Activated naive CD4-positive, alpha-beta T cell treated with anti-CD3 and anti-CD28 coated beads, Interleukin-2, amount 50 U/mL, for 24 hours (primary cell): ENCODE measurements around the gene EMP2.

Source experiments
- H3K27ac Mint-ChIP-seq: one replicate; pipeline ENCODE4 v1.8.0; 2021; ENCODE audit warnings: mild to moderate bottlenecking, mixed read lengths
- H3K27me3 Mint-ChIP-seq: one replicate; pipeline ENCODE4 v1.8.0; 2021; ENCODE audit warnings: mixed read lengths
- H3K36me3 Mint-ChIP-seq: one replicate; pipeline ENCODE4 v1.8.0; 2021; ENCODE audit warnings: mixed read lengths
- H3K4me1 Mint-ChIP-seq: one replicate; pipeline ENCODE4 v1.8.0; 2021; ENCODE audit warnings: mixed read lengths
- H3K4me3 Mint-ChIP-seq: one replicate; pipeline ENCODE4 v1.8.0; 2021; ENCODE audit warnings: mild to moderate bottlenecking, mixed read lengths
- H3K9me3 Mint-ChIP-seq: one replicate; pipeline ENCODE4 v1.8.0; 2021; ENCODE audit warnings: mixed read lengths

Gene EMP2

DNA sequence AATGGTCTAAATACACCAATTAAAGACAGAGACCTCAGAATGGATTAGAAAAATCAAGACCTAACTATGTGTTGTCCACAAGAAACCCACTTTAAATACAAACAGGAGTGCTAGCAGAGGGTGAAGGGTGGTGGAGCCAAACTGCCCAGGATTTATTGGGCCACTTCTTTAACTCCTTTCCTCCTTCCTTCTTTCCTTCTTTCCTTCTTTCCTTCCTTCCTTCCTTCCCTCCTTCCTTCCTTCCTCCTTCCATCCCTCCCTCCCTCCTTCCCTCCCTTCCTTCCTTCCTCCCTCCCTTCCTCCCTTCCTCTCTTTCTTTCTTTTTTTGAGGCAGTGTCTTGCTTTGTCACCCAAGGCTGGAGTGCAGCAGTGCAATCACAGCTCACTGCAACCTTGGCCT lies 34.3 kb upstream of the EMP2 start:
- Mint-ChIP-seq H3K4me3 (no peak overlapping the region), H3K27me3 (peaks cover 5% of the 10 kb centered on the region), H3K27ac (no peak overlapping the region), H3K9me3 (no peaks in the 10 kb centered on the region), H3K36me3 (no peaks in the 10 kb centered on the region), H3K4me1 (no peaks in the 10 kb centered on the region)

DNA sequence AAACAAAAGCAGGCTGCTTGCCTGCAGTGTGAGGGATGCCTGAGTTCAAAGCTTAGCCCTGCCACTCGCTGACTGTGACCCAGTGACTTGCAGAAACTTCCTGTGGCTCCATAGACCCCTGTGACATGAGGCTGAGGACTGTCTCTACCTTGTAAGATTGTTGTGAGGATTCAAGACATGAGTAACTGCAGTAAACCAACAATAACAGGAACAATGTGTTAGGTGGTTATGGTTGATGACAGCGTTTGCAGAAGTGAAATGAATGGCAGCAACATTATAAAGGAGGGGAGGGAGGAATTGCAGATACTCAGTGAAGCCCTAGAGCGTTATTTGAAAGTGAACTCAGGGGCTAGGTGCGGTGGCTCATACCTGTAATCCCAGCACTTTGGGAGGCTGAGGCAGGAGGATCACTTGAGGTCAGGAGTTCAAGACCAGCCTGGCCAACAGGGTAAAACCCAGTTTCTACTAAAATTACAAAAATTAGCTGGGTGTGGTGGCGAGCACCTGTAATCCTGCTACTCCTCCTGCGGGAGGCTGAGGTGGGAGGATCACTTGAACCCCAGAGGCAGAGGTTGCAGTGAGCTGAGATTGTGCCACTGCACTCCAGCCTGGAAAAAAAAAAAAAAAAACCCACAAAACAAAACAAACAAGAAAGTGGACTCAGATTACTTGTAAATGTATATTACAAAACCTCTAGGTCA lies 33.5 kb upstream of the EMP2 start:
- Mint-ChIP-seq H3K4me3 (no peak overlapping the region), H3K4me1 (no peaks in the 10 kb centered on the region), H3K27ac (no peak overlapping the region), H3K36me3 (no peaks in the 10 kb centered on the region), H3K27me3 (peaks cover 4% of the 10 kb centered on the region), H3K9me3 (no peaks in the 10 kb centered on the region)

DNA sequence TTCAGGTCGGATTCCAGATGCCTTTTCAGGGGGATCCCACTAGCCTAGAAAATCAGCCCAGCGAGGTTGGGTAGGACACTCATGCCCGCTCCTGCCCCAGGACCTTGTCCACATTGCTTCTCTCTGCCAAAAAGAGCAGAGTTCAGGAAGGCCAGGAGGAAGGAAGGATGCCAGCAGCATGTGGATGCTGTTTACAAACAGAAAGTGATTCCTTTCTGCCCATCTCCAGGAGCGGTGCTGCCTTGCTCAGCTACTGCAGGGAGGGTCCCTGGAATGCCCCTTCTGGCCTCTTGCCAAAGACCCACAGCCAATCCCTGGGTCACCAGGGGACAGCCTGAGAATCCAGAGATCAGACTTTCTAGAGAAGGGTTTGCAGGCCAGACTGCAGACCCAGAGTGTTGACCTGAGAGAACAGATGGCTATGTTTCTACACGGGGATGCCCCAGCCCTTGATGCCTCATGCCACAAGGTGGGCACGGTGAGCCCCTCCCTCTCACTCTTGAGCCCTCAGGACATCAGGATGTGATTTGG lies 32.3 kb upstream of the EMP2 start:
- Mint-ChIP-seq H3K27me3 (no peaks in the 10 kb centered on the region), H3K4me1 (no peaks in the 10 kb centered on the region), H3K9me3 (no peaks in the 10 kb centered on the region), H3K36me3 (no peaks in the 10 kb centered on the region), H3K4me3 (no peak overlapping the region), H3K27ac (no peak overlapping the region)

DNA sequence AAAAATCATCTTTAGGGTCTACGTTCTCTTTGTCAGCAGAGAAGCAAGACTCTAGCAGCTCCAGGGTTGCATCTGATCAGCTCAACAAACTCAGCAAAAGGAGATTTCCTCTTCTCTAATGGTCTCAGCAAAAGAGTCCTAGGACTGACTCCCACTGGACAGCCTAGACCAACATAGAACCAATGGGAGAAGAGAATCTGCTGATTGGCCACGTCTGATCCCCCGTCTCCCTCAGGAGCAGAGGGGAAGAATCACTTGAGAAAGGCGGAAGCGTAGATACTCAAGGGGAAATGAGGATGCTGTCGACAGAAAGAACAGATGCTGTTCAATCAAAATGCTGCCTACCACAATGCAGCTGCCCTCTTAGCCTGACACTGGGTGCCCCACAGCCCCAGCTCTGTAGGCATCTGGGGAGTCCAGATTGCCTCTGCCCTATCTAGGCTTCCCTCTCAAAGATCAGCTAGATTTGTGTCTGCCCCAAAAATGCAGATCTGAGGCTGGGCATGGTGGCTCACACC lies 31.5 kb upstream of the EMP2 start:
- H3K36me3 Mint-ChIP-seq, result no peaks in the 10 kb centered on the region
- H3K4me3 Mint-ChIP-seq, result no peak overlapping the region
- H3K9me3 Mint-ChIP-seq, result no peaks in the 10 kb centered on the region

DNA sequence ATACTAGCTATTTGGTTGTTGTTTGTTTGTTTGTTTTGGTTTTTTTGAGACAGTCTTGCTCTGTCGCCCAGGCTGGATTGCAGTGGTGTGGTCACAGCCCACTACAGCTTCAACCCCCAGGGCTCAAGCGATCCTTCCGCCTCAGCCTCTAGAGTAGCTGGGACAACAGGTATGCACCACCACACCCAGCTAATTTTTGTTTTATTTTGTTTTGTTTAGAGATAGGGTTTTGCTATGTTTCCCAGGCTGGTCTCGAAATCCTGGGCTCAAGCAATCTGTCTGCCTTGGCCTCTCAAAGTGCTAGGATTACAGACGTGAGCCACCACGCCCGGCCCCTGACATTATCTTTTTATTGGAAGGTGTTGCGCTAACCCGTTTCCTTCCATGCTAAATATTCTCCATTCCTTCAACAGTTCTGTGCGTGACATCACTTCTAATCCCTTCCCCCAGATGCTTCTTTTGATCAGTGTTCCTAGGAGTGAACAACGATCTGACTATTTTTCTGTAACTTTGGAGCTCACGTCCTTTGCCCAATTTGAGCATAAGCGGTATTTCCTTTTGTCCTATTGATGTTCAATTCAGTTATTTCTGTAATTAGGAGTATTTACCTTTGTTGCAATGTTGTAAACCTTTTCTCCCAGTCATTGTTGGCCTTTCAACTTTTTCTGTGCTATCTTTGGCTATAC lies 30.2 kb upstream of the EMP2 start:
- Mint-ChIP-seq H3K36me3 (no peaks in the 10 kb centered on the region), H3K27me3 (peaks cover 1% of the 10 kb centered on the region), H3K4me1 (no peaks in the 10 kb centered on the region), H3K4me3 (no peak overlapping the region), H3K9me3 (no peaks in the 10 kb centered on the region), H3K27ac (no peak overlapping the region)

More for the DNA sequence above, 31.5 kb upstream of the EMP2 start:
- no peaks in the 10 kb centered on the region for H3K27me3 Mint-ChIP-seq
- H3K4me1 Mint-ChIP-seq, result no peaks in the 10 kb centered on the region
- no peak overlapping the region for H3K27ac Mint-ChIP-seq

DNA sequence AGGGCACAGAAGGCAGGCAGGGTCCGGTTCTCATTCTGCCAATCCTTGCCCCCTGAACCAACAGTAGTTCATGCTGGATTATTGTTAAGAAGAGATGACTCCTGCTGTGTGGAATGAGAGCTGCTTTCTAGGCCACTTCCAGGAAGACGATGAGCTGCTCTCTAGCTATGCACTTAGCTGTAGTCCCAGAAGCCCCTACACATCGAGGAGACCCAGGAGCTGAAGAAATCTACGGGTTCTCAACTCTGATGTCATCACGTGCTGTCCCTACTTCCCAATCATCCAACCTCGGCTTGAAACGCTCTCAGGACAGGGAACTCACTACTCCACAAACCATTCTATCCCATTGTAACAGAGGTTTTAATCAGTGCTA lies 29.0 kb upstream of the EMP2 start:
- Mint-ChIP-seq H3K4me3 (no peak overlapping the region), H3K27me3 (peaks cover 1% of the 10 kb centered on the region), H3K9me3 (no peaks in the 10 kb centered on the region), H3K4me1 (no peaks in the 10 kb centered on the region), H3K36me3 (no peaks in the 10 kb centered on the region), H3K27ac (no peak overlapping the region)

DNA sequence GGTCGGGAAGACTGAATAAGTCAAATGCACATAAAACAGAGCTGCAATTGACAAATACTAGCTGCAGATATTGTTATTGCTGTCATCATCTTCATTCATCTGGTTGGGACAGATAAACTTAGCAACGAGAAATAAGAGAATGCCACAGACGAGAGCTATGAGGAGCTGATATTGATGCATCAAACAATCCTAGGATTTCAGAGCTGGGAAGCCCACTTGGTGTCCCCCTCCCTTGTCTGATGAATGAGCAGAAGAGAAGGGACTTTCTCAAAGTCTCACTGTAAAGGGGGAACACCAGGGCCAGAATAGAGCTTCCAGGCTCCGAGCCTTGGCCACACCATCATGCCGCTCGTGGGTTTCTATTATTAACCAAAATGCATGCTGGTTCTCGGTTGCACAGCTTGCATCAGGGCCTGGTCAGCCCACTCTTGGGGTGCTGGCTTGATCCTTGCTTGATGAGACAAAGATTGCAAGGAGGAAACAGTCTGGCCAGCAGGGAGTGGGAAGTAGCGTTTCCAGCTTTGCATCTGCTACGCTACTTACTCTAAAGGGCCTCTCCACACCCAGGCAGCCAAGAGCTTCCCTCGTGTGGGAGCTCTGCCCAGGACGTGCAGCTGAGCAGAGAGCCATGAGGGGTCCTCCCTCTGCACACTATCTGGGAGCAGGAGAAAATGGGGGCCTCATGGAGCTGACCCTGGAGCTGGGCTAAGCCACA lies 28.4 kb upstream of the EMP2 start:
- Mint-ChIP-seq H3K36me3 (no peaks in the 10 kb centered on the region), H3K4me3 (no peak overlapping the region), H3K27ac (no peak overlapping the region), H3K9me3 (no peaks in the 10 kb centered on the region), H3K4me1 (no peaks in the 10 kb centered on the region), H3K27me3 (peaks cover 1% of the 10 kb centered on the region)

DNA sequence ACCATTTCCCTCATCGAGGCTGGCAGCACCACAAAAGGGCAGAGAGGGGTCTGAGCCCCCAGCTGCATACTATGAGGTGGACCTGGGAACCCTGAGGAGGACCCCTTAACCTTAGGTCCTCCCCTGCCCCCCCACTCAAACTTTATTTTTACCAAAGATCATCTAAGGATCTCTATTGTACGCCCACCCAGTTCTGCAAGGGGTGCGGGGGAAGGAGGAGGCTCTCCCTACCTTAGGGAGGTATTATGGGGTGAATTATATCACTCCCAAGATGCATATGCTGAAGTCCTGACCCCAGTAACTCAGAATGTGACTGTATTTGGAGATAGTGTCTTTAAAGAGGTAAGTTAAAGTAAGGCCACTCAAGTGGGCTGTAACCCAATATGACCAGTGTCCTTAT lies 26.8 kb upstream of the EMP2 start:
- Mint-ChIP-seq H3K4me3 (no peak overlapping the region), H3K4me1 (no peaks in the 10 kb centered on the region), H3K9me3 (no peaks in the 10 kb centered on the region), H3K27ac (no peak overlapping the region), H3K27me3 (peaks cover 1% of the 10 kb centered on the region), H3K36me3 (no peaks in the 10 kb centered on the region)

DNA sequence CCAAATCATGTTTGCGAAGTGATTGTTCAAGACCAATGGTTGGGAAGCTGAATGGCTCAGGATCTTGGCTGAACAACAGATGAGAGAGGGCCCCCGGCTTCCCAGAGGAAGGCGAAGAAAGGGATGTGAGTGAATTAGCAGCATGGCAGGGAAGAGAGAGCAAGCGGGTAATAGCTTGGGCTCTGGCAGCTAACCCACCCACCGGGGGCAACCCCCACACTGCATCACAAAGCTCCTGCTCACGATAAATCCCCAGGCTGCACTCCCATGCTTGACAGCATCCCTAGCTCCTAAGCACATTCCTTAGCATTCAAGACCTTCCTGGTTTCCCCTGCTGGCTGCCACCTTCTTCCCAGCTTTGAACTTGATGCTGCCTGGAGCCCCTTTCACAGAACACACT lies 26.2 kb upstream of the EMP2 start:
- no peak overlapping the region for H3K4me3 Mint-ChIP-seq

DNA sequence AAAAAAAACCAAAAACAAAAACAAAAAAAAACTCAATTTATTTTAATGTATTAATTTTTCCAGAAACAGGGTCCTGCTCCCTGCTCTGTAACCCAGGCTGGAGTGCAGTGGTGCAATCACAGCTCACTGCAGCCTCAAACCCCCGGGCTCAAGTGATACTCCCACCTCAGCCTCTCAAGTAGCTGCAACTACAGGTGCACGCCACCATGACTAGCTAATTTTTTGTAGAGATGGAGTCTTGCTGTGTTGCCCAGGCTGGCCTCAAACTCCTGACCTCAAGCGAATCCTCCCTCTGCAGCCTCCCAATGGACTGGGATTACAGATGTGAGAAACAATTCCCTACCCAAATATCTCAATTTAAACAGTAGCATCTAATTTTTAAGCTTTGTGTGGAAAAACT lies 25.2 kb upstream of the EMP2 start:
- no peaks in the 10 kb centered on the region for H3K36me3 Mint-ChIP-seq
- no peaks in the 10 kb centered on the region for H3K9me3 Mint-ChIP-seq
- no peak overlapping the region for H3K27ac Mint-ChIP-seq
- H3K4me1 Mint-ChIP-seq, result no peaks in the 10 kb centered on the region
- H3K4me3 Mint-ChIP-seq, result no peak overlapping the region
- peaks cover 1% of the 10 kb centered on the region for H3K27me3 Mint-ChIP-seq

More for the DNA sequence above, 26.2 kb upstream of the EMP2 start:
- no peaks in the 10 kb centered on the region for H3K9me3 Mint-ChIP-seq
- H3K36me3 Mint-ChIP-seq, result no peaks in the 10 kb centered on the region
- H3K4me1 Mint-ChIP-seq, result no peaks in the 10 kb centered on the region
- H3K27ac Mint-ChIP-seq, result no peak overlapping the region
- peaks cover 1% of the 10 kb centered on the region for H3K27me3 Mint-ChIP-seq

DNA sequence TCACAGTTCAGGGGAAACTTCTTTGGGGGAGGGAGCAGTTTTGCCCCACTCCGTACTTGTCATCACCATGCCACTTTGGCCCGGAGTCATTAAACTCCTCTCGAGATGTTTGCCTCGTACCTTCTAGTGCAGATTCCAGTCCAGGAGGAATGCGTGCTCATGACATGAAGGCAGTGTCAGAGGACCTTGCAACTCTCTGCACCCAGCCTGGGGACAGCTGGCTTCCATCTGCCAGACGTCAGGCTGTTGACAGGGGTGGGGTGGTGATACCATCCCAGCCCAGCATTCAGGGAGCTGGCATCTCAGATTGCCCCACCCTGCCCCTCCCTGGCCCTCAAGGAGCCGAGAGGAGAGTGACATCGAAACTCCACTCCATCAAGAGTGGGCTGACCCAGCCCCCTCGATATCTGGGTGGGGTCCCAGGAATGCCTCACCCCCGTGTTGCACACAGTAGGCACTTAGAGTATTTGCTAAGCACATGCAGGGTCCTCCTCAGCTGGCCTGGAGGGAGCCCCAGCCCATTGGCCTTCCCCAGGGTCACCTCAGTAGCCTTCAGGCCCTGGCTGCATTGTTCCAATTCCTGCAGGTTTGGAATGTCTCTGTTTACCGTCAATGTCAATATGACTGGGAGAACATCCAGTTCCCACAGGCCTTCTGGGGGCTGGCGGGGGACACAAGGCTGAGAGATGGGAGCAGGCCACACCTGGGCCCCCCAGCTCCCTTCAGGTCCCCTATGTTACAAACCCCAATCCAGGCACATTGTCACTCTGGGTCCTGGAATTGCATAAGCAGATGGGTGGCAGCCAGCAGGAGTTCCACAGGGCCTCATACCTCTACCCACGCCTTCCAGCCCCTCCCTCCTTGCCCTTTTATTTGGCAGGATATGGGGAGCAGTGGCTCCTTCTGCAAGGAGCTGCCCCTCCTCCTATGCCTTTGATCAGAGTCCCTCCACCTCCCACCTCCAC lies 21.3 kb upstream of the EMP2 start:
- no peaks in the 10 kb centered on the region for H3K9me3 Mint-ChIP-seq
- peaks cover 5% of the 10 kb centered on the region for H3K27me3 Mint-ChIP-seq
- no peaks in the 10 kb centered on the region for H3K4me1 Mint-ChIP-seq
- no peak overlapping the region for H3K4me3 Mint-ChIP-seq
- H3K36me3 Mint-ChIP-seq, result no peaks in the 10 kb centered on the region
- no peak overlapping the region for H3K27ac Mint-ChIP-seq

DNA sequence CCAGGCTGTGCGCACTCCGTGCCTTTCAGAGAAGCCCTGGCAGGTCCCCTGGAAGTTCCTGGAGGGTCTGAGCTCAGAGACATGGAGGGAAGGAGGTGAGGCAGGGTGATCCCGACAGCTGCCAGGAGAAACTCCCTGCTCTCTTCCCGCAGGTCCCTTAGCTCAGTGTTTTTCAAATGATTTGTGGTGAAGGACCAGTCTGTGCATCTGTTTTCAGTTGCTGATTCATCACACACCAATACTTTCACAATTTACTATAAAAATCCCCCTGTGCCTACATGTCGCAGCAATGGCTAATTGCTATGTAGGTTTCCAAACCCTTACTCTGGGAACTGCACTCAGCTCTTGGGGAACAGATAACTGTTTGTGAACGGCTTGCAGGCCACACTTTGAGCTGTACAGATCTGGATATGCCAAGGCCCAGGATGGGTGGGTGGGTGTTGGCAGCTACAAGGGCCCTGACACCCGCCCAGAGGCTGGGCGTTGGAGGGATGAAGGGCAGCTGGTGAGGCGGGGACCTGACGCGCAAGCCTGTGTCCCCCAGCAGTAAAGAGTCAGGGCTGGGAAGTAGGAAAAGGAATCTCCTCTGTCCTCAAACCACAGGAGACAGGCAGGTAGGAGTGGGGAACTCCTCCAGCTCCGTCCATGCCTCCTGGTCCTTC lies 20.5 kb upstream of the EMP2 start:
- H3K4me1 Mint-ChIP-seq, result no peaks in the 10 kb centered on the region
- H3K9me3 Mint-ChIP-seq, result no peaks in the 10 kb centered on the region
- peaks cover 4% of the 10 kb centered on the region for H3K27me3 Mint-ChIP-seq
- no peak overlapping the region for H3K27ac Mint-ChIP-seq
- H3K36me3 Mint-ChIP-seq, result no peaks in the 10 kb centered on the region
- no peak overlapping the region for H3K4me3 Mint-ChIP-seq

DNA sequence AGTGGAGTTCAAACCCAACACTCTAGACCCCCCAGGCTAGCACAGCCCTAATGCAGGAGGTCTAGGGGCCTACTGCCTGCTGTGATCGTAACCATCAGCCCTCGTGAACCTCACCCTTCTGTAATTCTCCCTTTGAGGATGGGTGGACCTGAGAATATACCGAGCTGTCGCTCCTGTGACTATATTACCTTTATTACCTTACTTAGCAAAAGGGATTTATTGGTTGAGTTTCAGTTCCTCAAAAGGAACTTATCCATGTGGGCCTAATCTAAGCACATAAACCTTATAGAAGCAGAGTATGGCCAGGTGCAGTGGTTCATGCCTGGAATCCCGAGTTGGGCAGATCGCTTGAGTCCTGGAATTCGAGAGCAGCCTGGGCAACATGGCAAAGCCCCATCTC lies 19.2 kb upstream of the EMP2 start:
- H3K4me1 Mint-ChIP-seq, result no peaks in the 10 kb centered on the region
- peaks cover 4% of the 10 kb centered on the region for H3K27me3 Mint-ChIP-seq
- no peak overlapping the region for H3K27ac Mint-ChIP-seq
- H3K36me3 Mint-ChIP-seq, result no peaks in the 10 kb centered on the region
- H3K9me3 Mint-ChIP-seq, result no peaks in the 10 kb centered on the region
- H3K4me3 Mint-ChIP-seq, result no peak overlapping the region

DNA sequence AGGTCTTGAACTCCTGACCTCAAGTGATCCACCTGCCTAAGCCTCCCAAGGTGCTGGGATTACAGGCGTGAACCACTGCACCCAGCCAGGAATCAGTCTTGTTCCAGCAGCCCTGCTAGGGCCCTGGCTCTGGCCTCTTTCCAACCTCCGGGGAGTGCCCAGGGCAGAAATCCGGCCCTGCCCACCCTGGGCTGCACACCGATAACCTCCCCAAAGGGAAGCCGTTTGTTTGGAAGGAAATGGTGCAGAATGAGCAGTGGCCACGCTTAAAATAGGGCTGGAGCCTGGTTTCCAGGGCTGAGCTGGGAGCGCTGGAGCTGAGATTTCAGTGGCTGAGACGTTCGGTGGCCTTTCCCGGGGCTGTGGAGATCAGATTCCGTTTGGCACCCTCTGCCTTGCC lies 17.8 kb upstream of the EMP2 start:
- peaks cover 4% of the 10 kb centered on the region for H3K27me3 Mint-ChIP-seq

More for the DNA sequence above, 17.8 kb upstream of the EMP2 start:
- Mint-ChIP-seq H3K4me1 (no peaks in the 10 kb centered on the region), H3K27ac (no peak overlapping the region), H3K36me3 (no peaks in the 10 kb centered on the region), H3K4me3 (no peak overlapping the region), H3K9me3 (no peaks in the 10 kb centered on the region)
